ENCODE data around the gene GRK6. TPM values are rescaled to one million over a fixed set of nuclear protein-coding genes. Genes with fewer than 3 reads are reported as not detected.

Gene GRK6
- total RNA-seq, 1 experiment from 2014 or later, result 103 TPM

DNA sequence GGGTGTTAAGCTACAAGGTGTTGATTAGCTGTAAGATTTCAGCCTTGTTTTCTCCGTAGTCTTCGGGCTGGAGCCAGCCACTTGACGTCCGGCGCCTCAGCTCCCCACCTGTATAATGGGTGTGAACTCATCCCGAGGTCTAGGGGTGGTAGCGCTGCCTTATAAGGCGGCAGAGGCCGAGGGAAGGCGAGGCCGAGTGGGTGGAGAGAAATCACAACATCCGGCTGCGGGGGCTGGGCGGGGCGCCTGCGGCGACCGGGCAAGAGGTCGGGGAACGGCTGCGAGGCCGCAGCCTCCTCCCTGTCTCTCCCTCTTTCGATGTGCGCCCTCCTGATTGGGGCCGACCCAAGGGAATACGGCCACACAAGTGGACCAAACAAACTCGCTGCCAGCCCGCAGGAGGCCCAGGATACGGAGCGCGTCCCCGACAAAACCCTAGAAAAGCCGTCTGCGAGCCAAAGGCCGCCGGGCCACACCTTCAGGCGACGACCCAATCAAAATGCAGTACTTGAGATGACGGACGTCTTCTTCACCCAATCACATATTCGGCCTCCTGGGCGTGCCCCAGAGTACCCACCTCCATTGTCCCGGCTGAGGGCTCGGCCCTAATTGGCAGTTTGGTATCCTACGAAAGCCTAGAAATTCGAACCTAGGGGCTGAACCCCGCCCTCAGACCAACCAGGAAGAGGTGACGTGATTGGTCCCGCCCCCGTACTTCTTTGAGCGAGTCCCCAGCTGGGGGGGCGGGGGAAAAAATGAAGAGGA lies 493 bp upstream of the GRK6 start:
- Histone ChIP-seq H3K4me1 (replicated peaks) (peaks cover 21% of the 10 kb centered on the region), H3K27me3 (replicated peaks) (no peaks in the 10 kb centered on the region), H3K36me3 (peaks cover 29% of the 10 kb centered on the region), H3K4me3 (peak overlapping the region; percentile 44), H3K9me3 (replicated peaks) (no peaks in the 10 kb centered on the region), H3K27ac (peak overlapping the region; percentile 85)
- peak; percentile 100 for DNase-seq (ENCODE audit: low read depth in 1 of 2, low spot score in 2 of 2)

DNA sequence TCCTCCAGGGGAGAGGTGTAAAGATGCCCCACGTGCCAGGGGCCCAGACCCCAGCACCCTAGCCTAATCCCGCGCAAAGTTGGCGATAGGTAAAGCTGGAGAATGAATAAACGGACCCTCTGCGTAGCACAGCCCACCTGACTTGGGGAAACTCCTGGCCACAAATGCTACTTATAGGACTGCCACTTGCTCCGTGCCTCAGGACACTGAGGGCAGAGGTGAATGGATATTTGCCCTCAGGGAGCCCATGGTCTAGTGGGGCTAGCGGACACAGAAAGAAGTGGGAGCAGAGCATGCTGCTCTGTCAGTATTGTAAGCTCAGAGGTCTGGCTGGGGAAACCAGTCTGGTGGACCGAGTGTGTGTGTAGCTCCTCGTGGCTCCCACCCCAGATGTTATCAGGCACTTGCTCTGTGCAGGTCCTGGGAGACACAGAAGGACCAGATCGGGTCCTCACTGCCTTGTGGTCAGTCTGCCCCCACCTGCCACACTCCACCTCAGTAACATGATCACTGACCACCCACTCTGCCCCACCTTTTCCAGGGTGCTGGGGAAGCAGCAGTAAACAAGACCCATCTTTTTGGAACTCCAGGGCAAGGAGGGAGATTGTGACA lies 841 bp downstream of the GRK6 start:
- Histone ChIP-seq H3K27me3 (replicated peaks) (no peaks in the 10 kb centered on the region), H3K9me3 (replicated peaks) (no peaks in the 10 kb centered on the region), H3K36me3 (peaks cover 42% of the 10 kb centered on the region), H3K27ac (peak overlapping the region; percentile 67; the same call in 1 of the 2 replicates), H3K4me3 (peak overlapping the region; percentile 90), H3K4me1 (replicated peaks) (peaks cover 21% of the 10 kb centered on the region)
- DNase-seq (ENCODE audit: low read depth in 1 of 2, low spot score in 2 of 2), result peak in 1 of 2 experiments; percentile 34

DNA sequence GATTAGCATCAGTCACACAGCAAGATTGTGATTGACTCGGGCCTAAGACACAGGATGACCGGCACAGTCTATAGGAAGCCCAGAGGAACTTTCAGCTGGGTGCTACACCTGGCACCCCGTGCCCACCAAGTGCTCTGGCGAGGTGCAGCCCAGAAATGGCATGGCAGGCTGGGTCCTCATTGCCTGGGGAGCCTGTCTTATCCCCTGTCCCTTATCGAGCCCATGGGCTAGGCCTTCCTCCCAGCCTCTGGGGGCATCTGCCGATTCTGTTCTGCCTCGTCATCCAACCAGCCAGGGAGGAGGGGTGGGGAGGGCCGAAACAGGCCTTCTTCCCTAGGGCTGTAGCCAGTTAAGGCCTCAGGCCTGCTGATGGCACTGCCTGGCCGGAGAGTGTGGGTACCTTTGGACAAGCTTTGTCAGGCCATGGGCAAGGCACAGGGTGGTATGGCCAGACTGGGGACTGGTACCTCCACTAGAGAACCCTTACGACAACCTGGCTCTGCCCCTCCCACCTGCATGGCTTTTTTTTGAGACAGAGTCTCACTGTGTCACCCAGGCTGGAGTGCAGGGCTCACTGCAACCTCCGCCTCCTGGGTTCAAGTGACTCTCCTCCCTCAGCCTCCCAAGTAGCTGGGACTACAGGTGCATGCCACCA lies 1.6 kb downstream of the GRK6 start:
- H3K4me3 ChIP-seq, result peak overlapping the region; percentile 90

DNA sequence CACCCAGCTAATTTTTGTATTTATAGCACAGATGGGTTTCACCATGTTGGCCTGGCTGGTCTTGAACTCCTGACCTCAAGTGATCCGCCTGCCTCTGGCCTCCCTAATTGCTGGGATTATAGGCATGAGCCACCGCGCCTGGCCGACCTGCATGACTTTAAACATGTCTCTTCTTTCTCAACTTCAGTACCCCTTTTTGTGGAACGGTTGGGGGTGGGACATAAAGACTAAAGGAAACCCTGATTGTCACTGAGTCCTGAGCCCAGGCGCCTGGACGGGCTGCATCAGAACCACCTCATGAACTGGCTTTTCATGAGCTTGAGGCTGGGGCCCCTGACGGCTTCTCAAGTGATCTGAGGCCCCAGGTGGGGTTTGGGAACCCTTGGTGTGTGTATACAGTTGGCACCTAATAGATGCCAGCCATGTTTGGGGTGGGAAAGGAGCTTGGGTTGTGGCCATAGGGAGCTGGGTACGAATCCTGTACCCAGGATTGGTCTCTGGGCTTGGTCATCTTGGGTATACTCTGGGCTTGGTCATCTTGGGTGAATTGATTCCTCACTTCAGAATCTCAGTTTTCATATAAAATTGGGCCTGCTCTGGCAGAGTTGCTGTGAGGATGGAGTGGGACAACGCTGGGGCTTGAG lies 2.2 kb downstream of the GRK6 start:
- Histone ChIP-seq H3K27ac (no peak overlapping the region), H3K27me3 (replicated peaks) (no peaks in the 10 kb centered on the region), H3K36me3 (peaks cover 56% of the 10 kb centered on the region), H3K9me3 (replicated peaks) (no peaks in the 10 kb centered on the region), H3K4me3 (no peak overlapping the region), H3K4me1 (replicated peaks) (peaks cover 21% of the 10 kb centered on the region)
- no peak for DNase-seq (ENCODE audit: low read depth in 1 of 2, low spot score in 2 of 2)

More for the DNA sequence above, 1.6 kb downstream of the GRK6 start:
- peak in 1 of 2 experiments; percentile 51 for DNase-seq (ENCODE audit: low read depth in 1 of 2, low spot score in 2 of 2)
- Histone ChIP-seq H3K9me3 (replicated peaks) (no peaks in the 10 kb centered on the region), H3K27me3 (replicated peaks) (no peaks in the 10 kb centered on the region), H3K4me1 (replicated peaks) (peaks cover 21% of the 10 kb centered on the region), H3K36me3 (peaks cover 49% of the 10 kb centered on the region), H3K27ac (no peak overlapping the region)

DNA sequence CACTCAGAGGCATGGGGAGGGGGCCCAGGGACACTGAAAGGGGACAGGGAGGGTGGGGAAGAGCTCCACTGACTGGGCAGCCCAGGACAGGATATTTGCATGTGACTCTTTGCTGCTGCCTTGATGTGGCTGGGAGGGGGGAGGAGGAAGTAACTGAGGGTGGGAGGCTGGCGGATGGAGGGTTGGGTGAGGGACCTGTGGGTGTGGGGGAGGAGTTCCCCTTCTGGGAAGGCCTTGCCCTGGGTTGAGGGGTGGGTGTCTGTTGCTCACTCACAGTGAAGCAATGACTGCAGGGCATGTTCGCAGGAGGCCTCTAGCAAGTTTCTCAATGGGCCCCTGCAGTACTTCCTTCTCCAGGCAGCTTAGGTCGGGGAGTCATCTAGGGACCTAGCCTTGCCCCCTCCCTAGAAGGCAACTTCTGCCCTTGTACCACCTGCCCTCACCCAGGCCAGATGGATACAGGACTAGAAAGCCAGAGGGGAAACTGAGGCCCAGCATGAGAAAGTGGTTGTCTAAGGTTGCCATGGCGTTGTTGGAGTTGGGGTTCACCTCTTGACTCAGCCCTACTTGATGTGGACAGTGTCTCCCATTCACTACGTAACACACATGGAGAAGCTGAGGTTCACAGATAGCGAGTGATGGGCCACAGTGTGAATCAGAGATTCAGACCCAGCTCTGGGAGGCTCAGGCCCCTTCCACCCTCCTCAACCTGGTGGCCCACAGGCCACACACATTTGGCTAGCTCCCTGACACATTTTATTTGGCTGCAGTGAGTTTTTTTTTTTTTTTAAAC lies 3.0 kb downstream of the GRK6 start:
- no peaks in the 10 kb centered on the region for H3K9me3 ChIP-seq (replicated peaks)
- peaks cover 21% of the 10 kb centered on the region for H3K4me1 ChIP-seq (replicated peaks)
- no peak for DNase-seq (ENCODE audit: low read depth in 1 of 2, low spot score in 2 of 2)
- no peaks in the 10 kb centered on the region for H3K27me3 ChIP-seq (replicated peaks)
- H3K4me3 ChIP-seq, result no peak overlapping the region
- no peak overlapping the region for H3K27ac ChIP-seq
- peaks cover 63% of the 10 kb centered on the region for H3K36me3 ChIP-seq

DNA sequence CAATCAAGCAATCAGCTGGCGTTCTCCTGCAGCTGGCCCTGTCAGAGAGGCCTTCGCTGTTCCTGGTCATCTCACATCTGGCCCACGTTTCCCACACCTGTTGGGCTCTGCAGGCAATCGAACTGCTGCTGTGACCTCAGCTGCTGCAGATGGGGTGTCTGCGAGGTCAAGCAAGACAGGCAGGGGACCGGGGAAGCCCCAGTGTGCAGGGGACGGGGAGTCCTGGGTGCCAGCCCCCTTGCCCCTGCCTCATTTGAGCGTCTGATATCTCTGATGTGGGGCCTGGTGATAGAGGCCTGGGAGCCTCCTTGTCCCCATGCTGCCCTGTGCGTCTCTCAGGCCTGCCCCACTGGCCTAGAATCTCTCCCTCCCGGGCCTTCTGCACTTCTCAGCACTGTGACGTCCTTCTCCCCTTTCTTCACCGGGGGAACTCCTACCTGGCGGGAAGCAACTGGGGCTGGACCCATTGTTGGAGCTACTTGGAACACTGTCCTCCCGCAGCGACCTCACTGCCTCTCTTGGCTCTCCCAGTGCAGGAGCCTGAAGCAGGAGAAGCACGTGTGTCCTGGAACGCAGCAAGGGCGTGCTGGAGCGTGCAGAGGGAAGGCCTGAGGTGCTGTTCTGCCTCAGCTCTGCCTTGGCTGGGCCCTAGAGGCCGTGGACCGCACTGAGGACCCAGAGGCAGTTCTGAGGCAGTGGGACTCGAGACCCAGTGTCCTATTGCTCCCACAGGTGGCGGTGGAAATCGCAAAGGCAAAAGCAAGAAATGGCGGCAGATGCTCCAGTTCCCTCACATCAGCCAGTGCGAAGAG lies 3.9 kb downstream of the GRK6 start:
- Histone ChIP-seq H3K4me1 (replicated peaks) (peaks cover 19% of the 10 kb centered on the region), H3K27me3 (replicated peaks) (no peaks in the 10 kb centered on the region), H3K4me3 (no peak overlapping the region), H3K9me3 (replicated peaks) (no peaks in the 10 kb centered on the region), H3K36me3 (peaks cover 72% of the 10 kb centered on the region), H3K27ac (no peak overlapping the region)
- no peak for DNase-seq (ENCODE audit: low read depth in 1 of 2, low spot score in 2 of 2)

DNA sequence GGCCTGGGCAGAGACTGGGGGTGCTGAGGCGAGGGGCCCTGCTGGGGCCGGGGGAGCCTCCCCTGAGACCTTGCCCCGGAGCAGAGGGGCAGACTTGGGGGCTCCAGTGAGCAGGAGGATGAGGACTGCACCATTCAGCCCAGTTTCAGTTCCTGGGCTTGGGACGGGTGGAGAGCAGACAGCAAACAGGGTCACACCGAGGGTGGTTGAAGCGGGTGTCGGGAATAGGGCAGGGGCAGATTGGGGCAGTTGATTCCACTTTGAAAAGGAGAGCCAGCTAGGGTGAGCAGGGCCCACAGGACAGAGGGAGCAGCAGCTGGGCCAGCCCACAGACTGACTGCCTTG lies 4.5 kb downstream of the GRK6 start:
- no peak for DNase-seq (ENCODE audit: low read depth in 1 of 2, low spot score in 2 of 2)
- Histone ChIP-seq H3K4me1 (replicated peaks) (peaks cover 13% of the 10 kb centered on the region), H3K4me3 (no peak overlapping the region), H3K27ac (no peak overlapping the region), H3K27me3 (replicated peaks) (no peaks in the 10 kb centered on the region), H3K9me3 (replicated peaks) (no peaks in the 10 kb centered on the region), H3K36me3 (peaks cover 78% of the 10 kb centered on the region)

DNA sequence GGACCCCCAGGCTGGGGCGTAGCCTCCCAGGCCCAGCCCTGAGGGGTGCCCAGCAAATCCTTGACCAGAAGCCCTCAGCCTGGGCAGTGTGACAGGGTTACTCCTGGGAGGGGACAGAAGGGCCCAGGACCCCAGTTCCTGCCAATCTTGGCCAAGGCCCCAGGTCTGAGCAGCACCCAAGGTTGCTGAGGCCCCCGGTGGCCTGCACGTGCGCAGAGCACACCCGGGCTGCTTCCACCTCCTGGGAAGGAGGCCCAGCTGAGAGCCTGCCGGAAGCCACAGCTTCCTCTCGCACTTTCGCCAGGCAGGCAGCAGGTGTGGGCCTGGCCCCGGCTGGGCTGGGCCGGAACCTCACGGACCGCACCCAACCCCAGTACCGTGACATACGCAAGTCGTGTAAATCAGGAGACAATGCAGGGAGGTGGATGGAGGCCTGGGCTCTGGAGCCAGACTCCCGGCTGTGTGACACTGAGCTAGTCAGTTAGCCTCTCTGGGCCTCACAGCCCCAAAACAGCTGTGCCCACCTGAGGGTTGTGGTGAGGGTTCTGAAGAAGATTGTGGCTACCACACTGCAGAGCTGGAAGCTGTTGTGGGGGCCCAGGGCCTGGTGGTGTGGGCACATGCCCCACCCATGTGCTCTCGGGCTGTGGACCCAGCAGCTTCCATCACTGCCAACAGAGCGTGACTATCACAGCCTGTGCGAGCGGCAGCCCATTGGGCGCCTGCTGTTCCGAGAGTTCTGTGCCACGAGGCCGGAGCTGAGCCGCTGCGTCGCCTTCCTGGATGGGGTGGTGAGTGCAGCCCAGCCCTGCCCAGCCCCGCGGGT lies 5.1 kb downstream of the GRK6 start:
- Histone ChIP-seq H3K27me3 (replicated peaks) (no peaks in the 10 kb centered on the region), H3K4me1 (replicated peaks) (peaks cover 13% of the 10 kb centered on the region), H3K36me3 (peaks cover 83% of the 10 kb centered on the region), H3K4me3 (no peak overlapping the region), H3K9me3 (replicated peaks) (no peaks in the 10 kb centered on the region), H3K27ac (no peak overlapping the region)
- no peak for DNase-seq (ENCODE audit: low read depth in 1 of 2, low spot score in 2 of 2)

DNA sequence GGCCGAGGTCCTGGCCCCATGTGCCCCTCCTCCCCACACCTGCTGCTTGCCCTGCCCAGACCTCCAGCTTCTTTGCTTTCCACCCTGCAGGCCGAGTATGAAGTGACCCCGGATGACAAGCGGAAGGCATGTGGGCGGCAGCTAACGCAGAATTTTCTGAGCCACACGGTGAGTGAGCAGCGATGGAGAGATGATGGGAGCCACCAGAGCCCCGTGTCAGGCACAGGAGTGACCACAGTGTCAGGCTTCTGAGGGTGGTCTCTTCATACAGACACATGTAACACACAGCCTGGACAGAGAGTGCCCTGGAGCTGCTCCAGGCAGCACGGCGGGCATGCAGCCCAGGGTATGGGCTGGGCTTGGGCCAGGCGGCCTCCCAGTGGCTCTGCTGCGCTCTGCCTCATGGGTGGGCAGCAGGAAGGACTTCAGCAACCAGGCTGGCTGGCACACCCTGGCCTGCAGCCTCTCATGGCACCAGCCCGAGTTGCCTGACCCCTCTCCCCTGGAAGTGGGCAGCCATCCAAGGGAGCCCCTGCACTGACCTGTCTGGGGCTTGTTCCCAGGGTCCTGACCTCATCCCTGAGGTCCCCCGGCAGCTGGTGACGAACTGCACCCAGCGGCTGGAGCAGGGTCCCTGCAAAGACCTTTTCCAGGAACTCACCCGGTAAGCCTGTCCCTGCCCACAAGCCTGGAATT lies 5.8 kb downstream of the GRK6 start:
- peak in 1 of 2 experiments; percentile 51 for DNase-seq (ENCODE audit: low read depth in 1 of 2, low spot score in 2 of 2)
- Histone ChIP-seq H3K27ac (no peak overlapping the region), H3K27me3 (replicated peaks) (no peaks in the 10 kb centered on the region), H3K4me1 (replicated peaks) (peaks cover 9% of the 10 kb centered on the region), H3K36me3 (peaks cover 84% of the 10 kb centered on the region), H3K9me3 (replicated peaks) (no peaks in the 10 kb centered on the region), H3K4me3 (no peak overlapping the region)

DNA sequence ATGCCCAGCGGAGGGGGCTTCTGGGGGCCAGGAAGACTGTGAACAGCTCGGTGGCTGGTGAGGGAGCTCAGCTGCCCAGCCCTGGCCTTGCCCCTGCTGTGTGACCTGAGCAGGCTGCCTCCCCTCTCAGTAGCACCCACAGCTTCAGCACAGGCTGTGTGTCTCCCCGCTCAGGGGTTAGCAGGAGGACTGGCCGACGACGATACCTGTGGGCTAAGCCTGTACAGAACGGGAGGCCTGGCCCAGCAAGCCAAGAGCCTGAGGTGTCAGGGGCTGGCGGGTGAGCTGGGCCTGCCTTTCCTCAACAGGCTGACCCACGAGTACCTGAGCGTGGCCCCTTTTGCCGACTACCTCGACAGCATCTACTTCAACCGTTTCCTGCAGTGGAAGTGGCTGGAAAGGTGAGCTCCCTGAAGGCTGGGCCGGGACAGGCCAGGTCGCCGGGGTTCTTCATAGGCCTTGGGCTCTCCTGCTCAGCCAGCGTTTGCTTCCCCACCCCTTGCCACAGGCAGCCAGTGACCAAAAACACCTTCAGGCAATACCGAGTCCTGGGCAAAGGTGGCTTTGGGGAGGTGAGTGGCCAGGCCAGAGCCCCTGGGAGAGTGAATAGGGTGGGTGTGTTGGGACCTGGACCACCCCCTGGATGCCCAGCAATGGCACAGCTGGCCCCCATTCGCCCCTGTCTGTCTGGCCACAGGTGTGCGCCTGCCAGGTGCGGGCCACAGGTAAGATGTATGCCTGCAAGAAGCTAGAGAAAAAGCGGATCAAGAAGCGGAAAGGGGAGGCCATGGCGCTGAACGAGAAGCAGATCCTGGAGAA lies 6.6 kb downstream of the GRK6 start:
- DNase-seq (ENCODE audit: low read depth in 1 of 2, low spot score in 2 of 2), result no peak

DNA sequence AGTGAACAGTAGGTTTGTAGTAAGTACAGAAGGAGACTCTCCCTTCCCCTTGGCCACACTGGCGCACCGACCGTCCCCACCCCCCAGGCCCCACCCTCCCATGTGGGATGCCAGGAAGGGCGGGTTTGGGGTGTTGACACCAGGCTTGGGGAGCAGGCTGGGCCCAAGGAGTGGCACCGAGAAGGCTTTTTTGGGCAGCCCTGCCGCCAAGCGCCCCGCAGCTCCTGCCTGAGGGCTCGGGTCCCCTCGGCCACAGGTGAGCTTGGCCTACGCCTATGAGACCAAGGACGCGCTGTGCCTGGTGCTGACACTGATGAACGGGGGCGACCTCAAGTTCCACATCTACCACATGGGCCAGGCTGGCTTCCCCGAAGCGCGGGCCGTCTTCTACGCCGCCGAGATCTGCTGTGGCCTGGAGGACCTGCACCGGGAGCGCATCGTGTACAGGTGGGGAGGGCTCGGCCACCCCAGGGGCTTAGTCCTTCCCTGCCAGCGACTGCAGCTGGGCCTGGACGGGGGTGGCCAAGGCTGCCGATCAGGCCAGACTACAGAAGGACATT lies 7.3 kb downstream of the GRK6 start:
- DNase-seq (ENCODE audit: low read depth in 1 of 2, low spot score in 2 of 2), result no peak
- Histone ChIP-seq H3K9me3 (replicated peaks) (no peaks in the 10 kb centered on the region), H3K4me3 (no peak overlapping the region), H3K27ac (no peak overlapping the region), H3K36me3 (peaks cover 87% of the 10 kb centered on the region), H3K4me1 (replicated peaks) (no peaks in the 10 kb centered on the region), H3K27me3 (replicated peaks) (no peaks in the 10 kb centered on the region)

More for the DNA sequence above, 6.6 kb downstream of the GRK6 start:
- H3K27ac ChIP-seq, result no peak overlapping the region
- no peak overlapping the region for H3K4me3 ChIP-seq
- peaks cover 87% of the 10 kb centered on the region for H3K36me3 ChIP-seq
- peaks cover 2% of the 10 kb centered on the region for H3K4me1 ChIP-seq (replicated peaks)
- no peaks in the 10 kb centered on the region for H3K9me3 ChIP-seq (replicated peaks)
- no peaks in the 10 kb centered on the region for H3K27me3 ChIP-seq (replicated peaks)
